ENCODE measurements around the gene MYO3B. TPM values are rescaled to one million over a fixed set of nuclear protein-coding genes. Genes with fewer than 3 reads are reported as not detected.

MYO3B gene
- total RNA-seq, 5 donors from 2014 or later (not counting 1 experiment from before 2014, with no cell fraction given), result 0.26 to 0.28 TPM; not detected in 3

- H3K36me3 Mint-ChIP-seq, result no peaks in the 10 kb centered on the region
- ChIA-PET POLR2A (no interaction called here), CTCF (interaction anchor here (1.0 to 3.3 kb wide), 3 partner anchors 12 to 420 kb away, joined by 3 to 19 read pairs (median 4); partner anchors contain the start of gene GAD1 (in 1 of the 2))
- Histone ChIP-seq H3K27me3 (replicated peaks in 1 of 2; ENCODE audit: control insufficient read depth in 2 of 2, extremely low read depth in 1 of 2, insufficient read depth in 2 of 2, low read length in 1 of 2) (peaks cover 0 to 5% of the 10 kb centered on the region in 2 experiments), H3K4me1 (ENCODE audit: control insufficient read depth in 1 of 2, extremely low read depth in 1 of 2, insufficient read depth in 2 of 2, low read length in 2 of 2) (no peaks in the 10 kb centered on the region), H3K36me3 (ENCODE audit: control insufficient read depth in 2 of 2, extremely low read depth in 1 of 2, insufficient read depth in 1 of 2, low read length in 1 of 2) (no peaks in the 10 kb centered on the region), H3K9me3 (no peaks in the 10 kb centered on the region), H3K27ac (ENCODE audit: low read length) (no peak overlapping the region), H3K4me3 (ENCODE audit: control insufficient read depth in 1 of 2, extremely low read depth in 1 of 2, low read length in 1 of 2) (no peak overlapping the region)
- no peaks in the 10 kb centered on the region for H3K9me3 Mint-ChIP-seq
- H3K27me3 Mint-ChIP-seq, result peaks cover 39 to 49% of the 10 kb centered on the region in 2 donors
- peak in 1 of 35 experiments; percentile 7 for DNase-seq
- H3K4me3 Mint-ChIP-seq, result no peak overlapping the region
- H3K4me1 Mint-ChIP-seq, result peaks cover 0 to 4% (median 0%) of the 10 kb centered on the region in 3 donors
- H3K27ac Mint-ChIP-seq, result no peak overlapping the region
- ATAC-seq (replicated peaks in 1 of 4), result no peak
- WGBS (ENCODE audit: insufficient coverage), result no CpG with 5 or more reads among the region's 5 CpGs
Observed at GRCh38 chr2:170396799-170397459, 219.0 kb downstream of the MYO3B start.

- Histone ChIP-seq H3K4me1 (ENCODE audit: control insufficient read depth in 1 of 2, extremely low read depth in 1 of 2, insufficient read depth in 2 of 2, low read length in 2 of 2) (no peaks in the 10 kb centered on the region), H3K27ac (ENCODE audit: low read length) (no peak overlapping the region), H3K36me3 (ENCODE audit: control insufficient read depth in 2 of 2, extremely low read depth in 1 of 2, insufficient read depth in 1 of 2, low read length in 1 of 2) (no peaks in the 10 kb centered on the region), H3K9me3 (no peaks in the 10 kb centered on the region), H3K4me3 (ENCODE audit: control insufficient read depth in 1 of 2, extremely low read depth in 1 of 2, low read length in 1 of 2) (no peak overlapping the region), H3K27me3 (replicated peaks in 1 of 2; ENCODE audit: control insufficient read depth in 2 of 2, extremely low read depth in 1 of 2, insufficient read depth in 2 of 2, low read length in 1 of 2) (peaks cover 0 to 5% of the 10 kb centered on the region in 2 experiments)
- ChIA-PET POLR2A (no interaction called here), CTCF (interaction anchor here (0.6 to 0.9 kb wide), 2 partner anchors 30 to 177 kb away, joined by 4 to 8 read pairs; no protein-coding TSS in a partner anchor)
- H3K27me3 Mint-ChIP-seq, result peaks cover 41 to 50% of the 10 kb centered on the region in 2 donors
- DNase-seq (no peak), ATAC-seq (replicated peaks in 1 of 4) (no peak)
- no peaks in the 10 kb centered on the region for H3K9me3 Mint-ChIP-seq
- H3K4me1 Mint-ChIP-seq, result peaks cover 0 to 4% (median 0%) of the 10 kb centered on the region in 3 donors
- H3K4me3 Mint-ChIP-seq, result no peak overlapping the region
- no peak overlapping the region for H3K27ac Mint-ChIP-seq
- no peaks in the 10 kb centered on the region for H3K36me3 Mint-ChIP-seq
- WGBS (ENCODE audit: insufficient coverage), result 100% methylated on average over 1 of the region's 3 CpGs
Observed at GRCh38 chr2:170401187-170401586, 223.2 kb downstream of the MYO3B start.

- ChIA-PET POLR2A (interaction anchor here in 1 of 2 donors (0.6 kb wide), 1 partner anchor 67 kb away, joined by 3 read pairs; no protein-coding TSS in a partner anchor), CTCF (no interaction called here)
- no peak for ATAC-seq (replicated peaks in 1 of 4)
- Histone ChIP-seq H3K4me3 (ENCODE audit: control insufficient read depth in 1 of 2, extremely low read depth in 1 of 2, low read length in 1 of 2) (no peak overlapping the region), H3K36me3 (ENCODE audit: control insufficient read depth in 2 of 2, extremely low read depth in 1 of 2, insufficient read depth in 1 of 2, low read length in 1 of 2) (no peaks in the 10 kb centered on the region), H3K4me1 (ENCODE audit: control insufficient read depth in 1 of 2, extremely low read depth in 1 of 2, insufficient read depth in 2 of 2, low read length in 2 of 2) (peaks cover 0 to 3% of the 10 kb centered on the region in 2 experiments), H3K27ac (ENCODE audit: low read length) (no peak overlapping the region), H3K9me3 (no peaks in the 10 kb centered on the region), H3K27me3 (replicated peaks in 1 of 2; ENCODE audit: control insufficient read depth in 2 of 2, extremely low read depth in 1 of 2, insufficient read depth in 2 of 2, low read length in 1 of 2) (peaks cover 0 to 13% of the 10 kb centered on the region in 2 experiments)
- Mint-ChIP-seq H3K27ac (no peak overlapping the region), H3K4me1 (peaks cover 7 to 9% (median 7%) of the 10 kb centered on the region in 3 donors), H3K4me3 (no peak overlapping the region), H3K9me3 (no peaks in the 10 kb centered on the region), H3K36me3 (no peaks in the 10 kb centered on the region), H3K27me3 (peaks cover 37 to 47% of the 10 kb centered on the region in 2 donors)
- DNase-seq, result no peak
- 0% methylated on average over 1 of the region's 3 CpGs for WGBS (ENCODE audit: insufficient coverage)
Observed at GRCh38 chr2:170404846-170405245, 226.9 kb downstream of the MYO3B start.

- Histone ChIP-seq H3K36me3 (ENCODE audit: control insufficient read depth in 2 of 2, extremely low read depth in 1 of 2, insufficient read depth in 1 of 2, low read length in 1 of 2) (no peaks in the 10 kb centered on the region), H3K27me3 (replicated peaks in 1 of 2; ENCODE audit: control insufficient read depth in 2 of 2, extremely low read depth in 1 of 2, insufficient read depth in 2 of 2, low read length in 1 of 2) (peaks cover 0 to 13% of the 10 kb centered on the region in 2 experiments), H3K4me3 (ENCODE audit: control insufficient read depth in 1 of 2, extremely low read depth in 1 of 2, low read length in 1 of 2) (no peak overlapping the region), H3K4me1 (ENCODE audit: control insufficient read depth in 1 of 2, extremely low read depth in 1 of 2, insufficient read depth in 2 of 2, low read length in 2 of 2) (peaks cover 0 to 3% of the 10 kb centered on the region in 2 experiments), H3K9me3 (no peaks in the 10 kb centered on the region), H3K27ac (ENCODE audit: low read length) (no peak overlapping the region)
- CTCF ChIA-PET, result no interaction called here
- no peak overlapping the region for H3K4me3 Mint-ChIP-seq
- H3K27me3 Mint-ChIP-seq, result peaks cover 37 to 46% of the 10 kb centered on the region in 2 donors
- peaks cover 7 to 9% (median 7%) of the 10 kb centered on the region in 3 donors for H3K4me1 Mint-ChIP-seq
- DNase-seq (no peak), ATAC-seq (replicated peaks in 1 of 4) (no peak)
- POLR2A ChIA-PET, result interaction anchor here in 1 of 2 donors (0.6 kb wide), 1 partner anchor 67 kb away, joined by 3 read pairs; no protein-coding TSS in a partner anchor
- no peaks in the 10 kb centered on the region for H3K9me3 Mint-ChIP-seq
- H3K36me3 Mint-ChIP-seq, result no peaks in the 10 kb centered on the region
- WGBS (ENCODE audit: insufficient coverage), result no CpG with 5 or more reads among the region's 2 CpGs
- H3K27ac Mint-ChIP-seq, result no peak overlapping the region
Observed at GRCh38 chr2:170405326-170405725, 227.4 kb downstream of the MYO3B start.

GRCh38 chr2:170408461-170409163 is 230.7 kb downstream of the MYO3B start:
- H3K27me3 Mint-ChIP-seq, result peaks cover 28 to 35% of the 10 kb centered on the region in 2 donors
- no peaks in the 10 kb centered on the region for H3K36me3 Mint-ChIP-seq
- CTCF ChIA-PET, result interaction anchor here (0.5 to 2.7 kb wide), 26 partner anchors 10 to 778 kb away, joined by 3 to 19 read pairs (median 4); partner anchors contain the start of gene GAD1 (in 2 of the 2)
- Histone ChIP-seq H3K27me3 (replicated peaks in 1 of 2; ENCODE audit: control insufficient read depth in 2 of 2, extremely low read depth in 1 of 2, insufficient read depth in 2 of 2, low read length in 1 of 2) (peaks cover 0 to 7% of the 10 kb centered on the region in 2 experiments), H3K36me3 (ENCODE audit: control insufficient read depth in 2 of 2, extremely low read depth in 1 of 2, insufficient read depth in 1 of 2, low read length in 1 of 2) (no peaks in the 10 kb centered on the region), H3K4me3 (ENCODE audit: control insufficient read depth in 1 of 2, extremely low read depth in 1 of 2, low read length in 1 of 2) (no peak overlapping the region), H3K27ac (ENCODE audit: low read length) (no peak overlapping the region), H3K9me3 (no peaks in the 10 kb centered on the region), H3K4me1 (ENCODE audit: control insufficient read depth in 1 of 2, extremely low read depth in 1 of 2, insufficient read depth in 2 of 2, low read length in 2 of 2) (peaks cover 0 to 6% of the 10 kb centered on the region in 2 experiments)
- peak overlapping the region in 1 of 3 donors; percentile 40 for H3K4me3 Mint-ChIP-seq
- no peak overlapping the region for H3K27ac Mint-ChIP-seq
- peak in 1 of 35 experiments; percentile 1 for DNase-seq
- 30% methylated on average over 2 of the region's 6 CpGs for WGBS (ENCODE audit: insufficient coverage)
- H3K4me1 Mint-ChIP-seq, result peaks cover 11 to 15% (median 15%) of the 10 kb centered on the region in 3 donors
- H3K9me3 Mint-ChIP-seq, result no peaks in the 10 kb centered on the region
- POLR2A ChIA-PET, result interaction anchor here in 1 of 2 donors (0.6 kb wide), 1 partner anchor 556 kb away, joined by 4 read pairs; no protein-coding TSS in a partner anchor
- ATAC-seq (replicated peaks in 1 of 4), result peak in 2 of 4 experiments; percentile 22 to 26

GRCh38 chr2:170409164-170409535 is 231.2 kb downstream of the MYO3B start:
- under 1% methylated on average over 7 of the region's 9 CpGs for WGBS (ENCODE audit: insufficient coverage)
- POLR2A ChIA-PET, result interaction anchor here in 1 of 2 donors (0.6 kb wide), 1 partner anchor 557 kb away, joined by 4 read pairs; no protein-coding TSS in a partner anchor
- no peak overlapping the region for H3K27ac Mint-ChIP-seq

More at GRCh38 chr2:170409164-170409535, 231.2 kb downstream of the MYO3B start:
- Mint-ChIP-seq H3K36me3 (no peaks in the 10 kb centered on the region), H3K4me1 (peaks cover 11 to 15% (median 15%) of the 10 kb centered on the region in 3 donors), H3K27me3 (peaks cover 26 to 32% of the 10 kb centered on the region in 2 donors), H3K9me3 (no peaks in the 10 kb centered on the region), H3K4me3 (peak overlapping the region; percentile 40 to 58 (median 52))
- ATAC-seq (replicated peaks in 1 of 4) (peak; percentile 53 to 78 (median 60)), DNase-seq (peak; percentile 30 to 85 (median 62))
- CTCF ChIA-PET, result interaction anchor here (0.5 to 2.7 kb wide), 29 partner anchors 9 to 473 kb away, joined by 3 to 19 read pairs (median 3); partner anchors contain the start of gene GAD1 (in 2 of the 2)
- Histone ChIP-seq H3K4me1 (ENCODE audit: control insufficient read depth in 1 of 2, extremely low read depth in 1 of 2, insufficient read depth in 2 of 2, low read length in 2 of 2) (peaks cover 0 to 6% of the 10 kb centered on the region in 2 experiments), H3K4me3 (ENCODE audit: control insufficient read depth in 1 of 2, extremely low read depth in 1 of 2, low read length in 1 of 2) (peak overlapping the region in 1 of 2 donors; percentile 11), H3K27ac (ENCODE audit: low read length) (no peak overlapping the region), H3K27me3 (replicated peaks in 1 of 2; ENCODE audit: control insufficient read depth in 2 of 2, extremely low read depth in 1 of 2, insufficient read depth in 2 of 2, low read length in 1 of 2) (peaks cover 0 to 7% of the 10 kb centered on the region in 2 experiments), H3K36me3 (ENCODE audit: control insufficient read depth in 2 of 2, extremely low read depth in 1 of 2, insufficient read depth in 1 of 2, low read length in 1 of 2) (no peaks in the 10 kb centered on the region), H3K9me3 (no peaks in the 10 kb centered on the region)
